ENCODE measurements around the gene BAZ2A.
A peak's percentile ranks its signal among the peaks of the same experiment; 100 is the strongest.

GRCh38 chr12:56601503-56601902 is 28.6 kb downstream of the BAZ2A start:
- TF ChIP-seq TAF1 (IDR thresholded peaks at IDR 0.05; ENCODE audit: low read depth): no peak
- no peak for TF ChIP-seq CEBPB (IDR thresholded peaks at IDR 0.05)
- TF ChIP-seq FOXM1 (IDR thresholded peaks at IDR 0.05; ENCODE audit: borderline replicate concordance, low read depth): no peak
- TF ChIP-seq EP300 (IDR thresholded peaks at IDR 0.05; ENCODE audit: borderline replicate concordance): no peak
- TF ChIP-seq REST (IDR thresholded peaks at IDR 0.05; ENCODE audit: low read depth): no peak
- TF ChIP-seq, protein P1, sequence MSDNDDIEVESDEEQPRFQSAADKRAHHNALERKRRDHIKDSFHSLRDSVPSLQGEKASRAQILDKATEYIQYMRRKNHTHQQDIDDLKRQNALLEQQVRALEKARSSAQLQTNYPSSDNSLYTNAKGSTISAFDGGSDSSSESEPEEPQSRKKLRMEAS (IDR thresholded peaks at IDR 0.05): no peak
- TF ChIP-seq RAD21 (IDR thresholded peaks at IDR 0.05; ENCODE audit: low read depth): peak; percentile 20; the same call in 1 of the 2 replicates
- no peak for TF ChIP-seq YY1 (IDR thresholded peaks at IDR 0.05; ENCODE audit: low read depth)
- no peak for TF ChIP-seq TEAD4 (IDR thresholded peaks at IDR 0.05)
- no peak for TF ChIP-seq EGR1 (IDR thresholded peaks at IDR 0.05)

All from Ishikawa (cell line).